ENCODE results near the gene SGK2.
"Not testable (repeated sequence)": the region's sequence is repeated elsewhere in the genome, so short reads cannot be mapped to it uniquely, and the experiment has no call there.

Gene SGK2

GRCh38 chr20:43603124-43603523 lies 44.3 kb downstream of the SGK2 start:
- no peak for DNase-seq (ENCODE audit: low spot score)

- no peak for DNase-seq (ENCODE audit: low spot score)
These were observed 46.9 kb downstream of the SGK2 start for GRCh38 chr20:43605715-43606114.

GRCh38 chr20:43607278-43607677 lies 48.5 kb downstream of the SGK2 start:
- DNase-seq (ENCODE audit: low spot score): not testable (repeated sequence)

- DNase-seq (ENCODE audit: low spot score): no peak
These were observed 72.8 kb downstream of the SGK2 start for GRCh38 chr20:43631598-43631997.
